Dermis microvascular lymphatic vessel endothelial cell (primary cell): Measurements from ENCODE around the gene ERP27. TPM values are rescaled to one million over a fixed set of nuclear protein-coding genes. Genes with fewer than 3 reads are reported as not detected.

Experiments used
- DNase-seq, 2 donors: peaks; one replicate each; pipeline versions ENCODE4 v3.0.0 to v3.0.0-alpha.2; 2010; ENCODE audit warnings: low read depth in 2 of 2
- total RNA-seq: library from RNA; depleted of rRNA; stranded (reverse); fragments of >200 nt; gene quantifications from 2 replicates; pipeline ENCODE4 v1.2.1, GENCODE V29; 2014

The ERP27 gene
- 0.13 TPM in 1 of 2 replicates, not detected in the other for total RNA-seq

DNA sequence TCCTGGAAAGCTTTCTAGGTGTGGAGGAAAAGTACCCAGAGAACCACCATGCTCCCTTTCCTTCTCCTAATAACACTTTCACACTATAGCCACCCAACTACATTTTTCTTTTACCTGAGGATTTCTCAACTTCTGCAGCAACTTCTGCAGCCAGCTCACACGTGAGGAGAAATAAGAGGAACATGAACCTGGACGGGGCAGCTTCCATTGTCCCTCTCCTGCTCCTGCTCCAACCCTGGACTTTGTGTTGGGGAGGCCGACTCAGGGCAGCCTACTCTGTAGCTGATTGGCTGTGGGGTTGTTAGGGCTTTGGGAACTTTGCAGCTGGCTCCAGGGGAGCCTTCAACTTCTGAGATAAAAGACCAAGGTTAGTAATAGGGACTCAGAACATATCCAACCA is at the start of gene ERP27:
Gene ERP27, minus strand, starts transcription at position 237 of the 400 bp plus-strand sequence. Its CDS starts 29 bp downstream, at position 208.
- DNase-seq, result no peak

DNA sequence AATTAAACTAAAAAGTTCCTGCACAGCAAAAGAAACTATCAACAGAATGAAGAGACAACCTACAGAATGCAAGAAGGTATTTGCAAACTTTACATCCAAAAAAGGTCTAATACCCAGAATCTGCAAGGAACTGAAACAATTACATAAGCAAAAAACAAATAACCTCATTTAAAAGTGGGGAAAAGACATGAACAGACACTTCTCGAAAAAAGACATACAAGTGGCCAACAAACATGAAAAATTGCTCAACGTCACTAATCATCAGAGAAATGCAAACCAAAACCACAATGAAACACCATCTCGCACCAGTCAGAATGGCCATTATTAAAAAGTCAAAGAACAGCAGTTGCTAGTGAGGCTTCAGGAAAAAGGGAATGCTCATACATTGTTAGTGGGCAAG is 49.7 kb upstream of the ERP27 start:
- DNase-seq, result no peak

DNA sequence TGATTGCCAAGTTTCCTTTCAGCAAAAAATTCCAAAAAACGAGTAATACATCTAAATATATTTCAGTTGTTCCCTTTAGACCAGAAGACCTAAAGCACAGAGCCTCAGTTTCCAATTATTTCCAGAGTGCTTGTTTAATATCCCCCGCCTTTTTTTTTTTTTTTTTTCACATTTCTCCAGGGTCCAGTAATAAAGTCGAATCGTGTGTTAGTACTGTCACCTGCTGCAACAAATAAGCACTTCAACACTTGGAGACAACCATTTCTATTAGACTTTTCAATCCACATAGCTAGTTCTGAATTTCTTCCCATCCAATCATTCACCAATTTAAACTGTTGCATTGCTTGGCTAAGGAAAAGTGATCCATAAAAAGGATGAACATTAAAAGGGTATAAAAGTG is 48.1 kb upstream of the ERP27 start:
- peak; percentile 12 to 41 for DNase-seq

DNA sequence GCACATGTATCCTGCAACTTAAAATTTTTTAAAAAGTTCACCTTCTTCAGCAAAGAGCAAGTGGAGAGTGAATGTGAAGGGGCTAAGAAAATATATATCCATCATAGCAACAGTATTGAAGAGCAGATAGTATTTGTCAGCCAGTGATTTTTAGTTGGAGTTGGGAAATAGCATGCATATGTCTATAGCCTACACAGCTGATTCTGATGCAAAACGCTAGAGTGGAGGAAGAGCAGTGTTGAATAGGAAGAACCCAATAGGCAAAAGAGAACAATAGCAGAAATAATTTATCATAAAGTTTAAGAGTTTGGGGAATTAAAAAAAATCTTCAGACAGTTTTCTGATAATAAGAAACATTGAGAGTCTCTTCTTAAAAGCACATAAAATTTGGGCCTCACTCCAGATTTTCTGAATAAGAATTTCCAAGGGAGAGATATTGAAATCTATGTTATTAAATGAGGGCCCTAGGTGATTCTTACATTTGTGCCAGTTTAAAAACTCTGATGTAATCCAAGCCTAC is 46.5 kb upstream of the ERP27 start:
- DNase-seq, result no peak

DNA sequence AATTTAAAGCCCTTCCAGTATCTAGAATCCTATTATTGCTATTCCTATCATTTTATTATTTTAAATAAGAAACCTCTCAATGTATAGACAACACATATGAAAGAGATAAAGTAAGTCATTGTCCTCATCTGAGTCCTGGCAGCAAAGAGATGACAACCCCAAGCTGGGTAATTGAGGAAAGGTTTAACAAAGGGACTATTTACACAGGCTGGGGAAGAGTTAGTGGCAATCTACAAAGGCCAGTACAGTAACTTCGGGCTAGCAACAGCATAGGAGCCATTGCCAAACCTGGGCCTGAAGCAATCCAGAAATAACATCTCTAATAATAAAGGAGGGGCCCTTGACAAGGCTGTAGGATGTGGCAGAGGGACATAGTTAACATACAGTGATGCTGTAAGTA is 45.7 kb upstream of the ERP27 start:
- DNase-seq, result no peak

DNA sequence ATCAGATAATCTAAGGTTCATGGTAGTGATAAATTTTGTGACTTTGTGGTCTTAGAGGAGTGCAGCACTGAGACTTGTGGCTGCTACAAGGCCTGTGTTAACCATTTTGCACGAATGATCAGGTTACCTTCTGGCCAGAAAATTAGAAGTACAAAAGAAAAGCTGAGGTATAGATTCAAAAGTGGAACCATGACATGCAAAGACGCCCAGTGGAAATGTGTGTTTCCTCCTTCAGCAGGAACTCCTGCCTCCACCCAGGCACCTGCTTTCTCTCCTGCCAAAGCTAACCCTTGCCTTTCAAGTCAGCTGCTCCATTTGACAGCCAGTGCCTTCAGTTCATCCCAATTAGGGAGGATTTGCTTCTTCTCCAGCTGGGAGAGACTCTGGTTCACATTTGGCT is 44.7 kb upstream of the ERP27 start:
- no peak for DNase-seq

DNA sequence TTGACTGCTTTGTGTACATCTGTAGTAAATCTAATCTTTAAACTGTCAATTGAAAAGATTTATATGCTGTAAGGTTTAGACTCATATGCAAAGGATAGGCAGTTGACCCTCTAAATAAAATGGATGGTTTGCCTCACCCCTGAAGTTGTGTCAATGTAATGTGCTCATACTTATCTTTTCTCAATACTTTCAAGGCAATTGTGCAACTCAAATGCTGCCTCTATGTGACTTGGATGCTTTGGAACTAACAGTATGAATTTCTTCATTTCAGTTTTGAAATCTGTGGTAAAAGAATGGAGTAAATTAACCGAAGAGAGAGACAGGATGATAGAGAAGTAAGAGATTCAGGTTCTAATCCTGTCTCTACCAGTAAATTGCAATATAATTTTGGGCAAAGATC is 44.2 kb upstream of the ERP27 start:
- no peak for DNase-seq

DNA sequence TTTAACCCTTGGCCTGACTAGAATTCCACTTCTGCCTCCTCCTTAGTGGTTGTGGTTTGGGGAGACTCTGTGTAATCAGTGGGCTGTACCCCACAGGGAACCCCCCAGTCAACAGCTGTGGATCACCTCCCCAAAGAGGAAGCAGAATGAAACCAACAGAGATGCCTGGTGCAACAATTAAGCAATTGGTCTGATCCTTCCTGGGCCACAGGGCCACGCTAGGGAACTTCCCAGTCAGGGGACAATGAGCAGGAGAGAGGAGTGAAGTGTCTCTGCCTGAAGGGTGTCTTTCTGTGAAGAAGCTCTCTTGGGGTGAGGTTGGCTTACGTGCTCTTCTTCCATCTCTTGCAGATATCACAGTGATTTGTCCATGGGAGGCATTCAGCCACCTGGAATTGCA is 42.7 kb upstream of the ERP27 start:
- no peak for DNase-seq

DNA sequence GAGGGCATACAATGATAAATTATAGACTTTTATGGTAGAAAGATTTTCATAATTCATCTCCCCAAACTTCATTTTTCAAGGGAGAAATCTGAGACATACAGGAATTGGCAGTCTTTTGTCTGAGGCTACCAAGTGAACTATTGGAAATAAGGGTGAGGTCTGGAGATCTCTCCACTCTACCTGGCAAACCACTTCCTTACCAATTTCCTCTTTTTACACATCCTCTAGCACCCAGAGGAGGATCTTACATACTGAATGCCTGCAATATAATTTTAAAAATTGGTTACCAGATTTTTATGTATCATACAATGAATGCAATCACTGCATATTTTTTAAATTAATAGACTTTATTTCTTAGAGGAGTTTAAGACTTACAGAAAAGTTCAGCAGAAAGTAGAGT is 41.1 kb upstream of the ERP27 start:
- DNase-seq, result no peak

DNA sequence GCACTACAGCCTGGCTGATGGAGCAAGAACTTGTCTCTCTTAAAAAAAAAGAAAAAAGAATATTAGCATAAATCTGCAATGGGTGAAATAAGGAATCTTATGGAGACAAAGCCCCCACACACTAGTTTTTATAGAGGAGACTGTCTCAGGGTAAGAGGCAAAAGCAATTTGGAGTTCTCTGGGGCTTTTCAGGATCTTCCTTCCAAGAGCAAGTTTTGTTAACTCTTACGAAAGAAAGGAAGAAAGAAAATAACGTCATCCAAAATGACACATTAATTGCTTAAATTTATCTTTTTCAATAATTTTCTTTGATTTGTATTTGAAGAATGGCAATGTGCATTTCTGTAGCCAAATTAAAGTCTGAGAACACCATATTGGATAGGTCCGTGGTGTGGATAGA is 38.3 kb upstream of the ERP27 start:
- no peak for DNase-seq

DNA sequence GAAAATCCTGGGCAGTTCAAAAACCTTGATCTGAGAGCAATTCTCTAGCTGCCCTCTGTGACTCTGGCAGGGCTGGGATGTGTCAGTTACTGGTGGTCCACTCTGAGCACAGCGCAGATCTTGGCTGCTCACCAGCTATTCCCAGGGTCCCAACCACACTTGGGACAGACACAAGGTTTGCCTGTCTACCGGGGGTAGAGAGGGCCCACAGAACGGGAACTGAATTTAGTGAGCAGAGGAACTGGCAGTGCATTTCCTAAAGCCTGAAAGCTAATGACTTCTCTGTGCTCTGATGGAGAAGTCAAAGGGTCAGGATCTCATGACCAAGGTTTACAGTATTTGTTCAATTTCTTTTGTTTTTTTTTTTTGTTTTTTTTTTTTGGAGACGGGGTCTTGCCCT is 37.1 kb upstream of the ERP27 start:
- DNase-seq, result no peak

DNA sequence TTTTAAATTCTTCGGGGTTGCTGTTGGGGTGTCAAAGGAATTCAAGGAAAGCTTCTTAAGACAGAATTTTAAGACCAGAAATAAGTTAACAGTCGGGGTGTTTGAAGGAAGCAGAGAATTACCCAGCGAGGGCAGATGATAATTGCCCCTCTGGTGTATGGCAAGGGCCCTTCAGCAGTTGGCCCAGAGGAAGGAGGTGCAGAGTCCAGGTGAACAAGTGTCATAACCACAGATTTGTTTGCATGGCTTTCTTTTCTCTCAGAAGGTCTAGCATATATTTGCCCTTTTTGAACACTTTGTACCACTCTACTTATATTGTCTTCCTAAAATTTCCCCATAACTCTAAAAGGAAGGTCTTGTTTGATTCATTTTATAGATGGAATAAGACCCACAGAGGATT is 36.3 kb upstream of the ERP27 start:
- no peak for DNase-seq

DNA sequence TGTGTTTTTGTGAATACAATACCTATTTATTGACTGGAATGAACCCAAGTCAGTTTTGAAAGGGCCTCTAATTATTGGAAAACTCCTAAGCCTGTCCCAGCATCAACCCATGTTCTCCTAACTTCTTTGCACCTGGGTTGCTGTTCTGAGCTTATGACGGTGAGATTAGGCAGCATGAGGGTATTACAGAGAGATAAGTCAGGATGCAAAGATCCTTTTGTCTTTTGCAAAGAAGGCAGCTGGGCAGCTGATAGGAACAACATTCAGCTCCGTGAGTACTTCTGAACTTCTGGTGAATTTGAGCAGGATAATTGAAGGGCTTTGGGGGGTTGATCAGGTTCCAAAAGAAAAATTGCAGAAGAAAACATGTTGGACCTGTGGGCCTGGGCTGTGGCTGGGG is 34.5 kb upstream of the ERP27 start, which contains the start of gene PDE6H:
Gene PDE6H, plus strand, starts transcription at position 227 of the 400 bp plus-strand sequence. CDS start 4,971 bp downstream, outside the sequence.
- DNase-seq, result no peak

DNA sequence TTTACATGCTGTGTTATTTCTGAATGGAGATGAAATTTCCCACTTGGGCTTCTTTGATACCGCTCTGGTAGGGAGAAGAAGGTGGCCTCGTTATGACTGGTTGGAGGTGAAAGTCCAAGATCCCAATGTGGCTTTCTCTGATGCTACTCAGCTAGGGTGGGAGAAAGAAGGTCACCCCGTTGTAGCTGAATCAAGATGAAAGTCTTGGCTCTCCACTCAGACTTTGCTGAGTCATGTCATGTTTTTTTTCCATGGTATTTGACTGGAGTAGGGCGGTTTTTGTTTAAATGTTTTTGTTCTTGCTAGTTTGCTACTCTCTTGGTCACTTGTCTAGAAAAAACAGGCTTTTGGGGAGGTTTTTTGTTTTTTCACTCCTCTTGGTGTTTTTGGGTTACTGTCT is 32.1 kb upstream of the ERP27 start:
- DNase-seq, result no peak

DNA sequence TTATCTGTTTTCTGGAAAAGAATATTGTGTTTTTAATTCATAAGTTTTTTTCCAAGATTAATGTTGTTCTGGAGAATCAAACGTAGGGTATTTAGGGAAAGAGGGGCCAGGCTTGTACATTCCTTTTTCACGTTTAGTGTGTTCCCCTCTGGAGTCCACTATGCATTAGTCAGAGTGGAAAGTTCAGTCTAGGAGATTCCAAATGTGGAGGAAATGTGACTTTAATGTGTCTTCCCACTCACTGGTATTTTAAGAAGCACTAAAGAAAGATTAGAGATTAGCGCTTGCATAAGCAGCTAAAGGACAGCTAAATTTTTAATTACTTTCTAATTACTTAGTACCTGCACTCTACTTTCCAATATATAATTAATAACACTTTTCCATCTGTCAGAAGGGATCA is 30.1 kb upstream of the ERP27 start:
- no peak for DNase-seq

DNA sequence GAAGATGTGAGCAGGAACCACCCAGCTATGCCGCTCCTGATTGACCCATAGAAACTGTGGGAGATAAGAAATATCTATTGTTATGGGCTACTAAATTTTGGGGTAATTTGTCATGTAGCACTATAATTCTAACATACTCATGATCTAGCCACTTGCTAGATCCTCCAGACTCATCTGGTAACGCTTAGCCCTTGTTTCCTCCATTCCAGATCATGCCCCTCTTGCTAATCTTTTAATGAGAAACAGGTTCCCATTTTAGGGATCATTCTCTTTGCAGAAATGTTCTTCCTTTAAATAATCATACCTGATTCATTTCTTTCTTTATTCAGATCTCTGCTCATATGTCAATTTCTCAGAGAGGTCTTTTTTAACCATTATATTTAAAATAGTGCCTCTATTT is 26.9 kb upstream of the ERP27 start:
- no peak for DNase-seq

DNA sequence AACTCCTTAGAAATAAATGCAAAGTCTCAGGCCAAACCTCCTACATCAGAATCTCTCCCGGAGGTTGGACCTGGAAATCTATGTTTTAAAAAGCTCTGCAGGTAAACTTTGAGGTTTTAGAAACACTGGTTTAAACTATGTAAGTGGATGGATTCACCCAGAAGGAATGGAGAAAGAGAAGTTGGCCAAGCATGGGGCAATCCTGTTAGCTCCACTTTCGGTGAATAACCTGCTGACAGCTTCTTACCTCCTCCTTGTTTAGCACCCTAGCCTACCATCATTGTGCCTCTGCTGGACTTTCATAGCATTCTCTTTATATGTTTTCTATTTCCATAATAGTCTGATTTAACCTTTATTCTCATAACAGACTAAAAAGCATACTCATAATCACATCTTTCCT is 26.1 kb upstream of the ERP27 start:
- DNase-seq, result no peak

DNA sequence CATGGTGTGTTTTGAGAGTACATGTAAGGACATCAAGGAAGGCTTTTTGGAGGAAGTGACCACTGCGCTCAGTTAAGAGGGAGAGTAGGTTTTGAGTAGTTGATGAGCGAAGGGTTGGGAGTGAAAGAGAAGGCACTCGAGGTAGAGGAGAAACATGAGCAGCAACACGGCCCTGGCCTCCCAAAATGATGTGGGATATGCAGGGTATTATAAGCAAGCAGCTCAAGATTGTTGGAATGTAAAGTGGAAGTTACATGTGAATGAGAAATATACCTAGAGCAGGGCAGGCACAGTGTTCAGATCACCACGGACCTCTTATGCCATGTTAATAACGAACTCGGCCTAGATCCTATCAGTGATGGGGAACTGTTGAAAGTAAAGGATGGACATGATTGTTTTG is 25.2 kb upstream of the ERP27 start:
- no peak for DNase-seq

DNA sequence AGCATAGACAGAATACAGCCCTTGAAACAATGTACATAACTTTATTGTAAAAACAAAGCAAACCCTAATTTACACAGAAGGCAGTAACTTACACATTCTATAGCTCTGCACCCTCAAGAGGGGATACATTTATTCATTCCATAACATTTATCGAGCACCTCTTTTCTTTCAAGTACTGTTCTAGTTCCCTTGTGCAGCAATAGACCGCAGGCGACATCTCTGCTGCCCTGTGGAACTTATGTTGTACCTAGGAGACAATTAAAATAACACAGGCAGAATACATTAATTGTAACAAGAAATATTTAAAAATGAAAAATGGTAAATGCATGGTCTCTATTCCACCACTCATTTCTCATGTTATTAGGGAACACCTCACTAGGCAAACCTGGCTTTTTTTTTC is 24.5 kb upstream of the ERP27 start:
- no peak for DNase-seq

DNA sequence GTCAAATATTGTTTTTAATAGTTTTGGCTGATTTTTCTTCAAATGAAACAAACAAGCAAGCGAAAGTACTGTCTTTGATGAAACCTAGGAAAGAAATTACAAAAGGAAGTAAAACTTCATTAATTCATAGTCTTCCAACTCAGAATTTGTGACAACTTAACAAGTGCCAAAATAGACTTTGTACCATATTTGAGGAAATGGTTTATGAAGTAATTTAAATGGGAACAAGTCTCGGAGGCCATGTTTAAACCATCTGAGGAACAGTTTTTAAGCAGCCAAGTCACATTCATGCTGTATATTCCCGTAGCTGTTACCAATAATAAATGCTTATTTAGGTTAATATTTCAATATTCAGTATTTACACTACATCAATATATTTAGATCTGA is 23.8 kb upstream of the ERP27 start:
- no peak for DNase-seq

DNA sequence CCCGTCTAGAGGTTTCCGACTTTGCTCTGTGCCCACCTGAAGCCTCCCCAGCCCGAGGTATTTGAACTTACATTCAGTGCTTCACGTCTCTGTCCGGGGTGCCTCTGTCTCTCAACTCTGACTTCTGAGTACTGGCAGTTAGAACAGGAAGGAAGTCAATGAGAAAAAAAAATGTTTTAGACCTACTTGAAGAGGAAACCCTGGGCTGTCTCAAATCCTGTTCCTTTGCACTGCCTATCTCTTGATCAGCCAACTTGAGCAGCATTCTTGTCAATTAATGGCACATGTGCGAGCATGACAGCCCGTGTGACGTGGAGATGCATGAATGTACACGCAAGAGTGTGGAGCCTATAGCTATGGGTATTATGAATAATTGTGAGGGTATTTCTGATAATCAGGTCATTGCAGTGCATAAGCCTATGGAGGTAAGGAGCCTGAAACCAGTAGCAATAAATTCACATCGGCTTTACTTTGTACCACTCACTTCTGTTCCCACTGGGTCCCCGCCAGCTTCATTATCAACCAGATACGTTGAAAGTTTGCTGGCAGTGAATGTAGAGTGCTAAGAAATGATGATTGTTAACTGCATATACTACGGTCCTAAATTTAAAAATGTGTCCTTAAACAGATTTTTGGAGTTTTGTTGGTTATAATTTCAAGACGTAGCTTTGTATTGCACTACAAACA is 23.3 kb upstream of the ERP27 start, which contains the start of gene ARHGDIB:
Gene ARHGDIB, minus strand, starts transcription at position 136 of the 687 bp plus-strand sequence. CDS start 10,889 bp downstream, outside the sequence.
- DNase-seq, result peak in 1 of 2 donors; percentile 68

DNA sequence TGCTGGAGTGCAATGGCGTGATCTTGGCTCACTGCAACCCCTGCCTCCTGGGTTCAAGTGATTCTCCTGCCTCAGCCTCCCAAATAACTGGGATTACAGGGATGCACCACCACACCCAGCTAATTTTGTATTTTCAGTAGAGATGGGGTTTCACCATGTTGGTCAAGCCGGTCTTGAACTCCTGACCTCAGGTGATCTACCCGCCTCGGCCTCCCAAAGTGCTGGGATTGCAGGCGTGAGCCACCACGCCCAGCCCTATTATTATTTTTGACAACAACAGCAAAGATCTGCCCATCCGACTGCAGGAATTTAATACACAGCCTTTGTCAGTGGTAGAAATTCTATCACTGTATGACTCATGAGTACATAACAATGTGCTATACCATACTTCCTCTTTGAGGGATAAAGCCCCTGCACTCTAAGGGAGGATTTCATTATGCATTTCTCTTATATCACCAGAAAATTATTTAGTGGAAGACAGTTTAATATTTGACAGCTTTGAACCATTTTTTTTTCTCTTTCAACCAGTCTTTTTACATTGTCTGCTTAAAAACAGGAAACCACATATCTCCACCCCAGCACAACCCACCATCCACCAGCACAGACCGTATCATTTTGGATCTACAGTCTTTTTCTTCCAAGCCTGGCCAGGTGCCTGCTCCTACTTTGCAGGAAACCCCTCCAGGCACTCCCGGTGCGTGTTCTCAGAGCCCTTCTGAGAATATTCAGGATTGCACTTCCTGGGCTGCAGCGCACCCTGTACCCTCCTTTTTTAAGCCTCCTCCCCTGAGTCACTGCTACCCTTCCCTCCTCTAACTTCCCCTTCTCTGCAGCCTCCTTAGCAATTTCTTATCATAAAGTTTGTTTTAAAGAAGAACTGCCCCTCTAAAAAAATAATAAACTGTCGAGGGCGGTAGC is 22.5 kb upstream of the ERP27 start:
- peak in 1 of 2 donors; percentile 82 for DNase-seq
